Cortex of kidney (tissue), 1 donor: ENCODE measurements around the gene ELOVL3.
"Not testable (repeated sequence)": the region's sequence is repeated elsewhere in the genome, so short reads cannot be mapped to it uniquely, and the experiment has no call there.

ENCODE experiments used
- DNase-seq: peaks from one replicate; lab custom pipeline; 2025; lab: John Stamatoyannopoulos, UW

The ELOVL3 gene, protein sequence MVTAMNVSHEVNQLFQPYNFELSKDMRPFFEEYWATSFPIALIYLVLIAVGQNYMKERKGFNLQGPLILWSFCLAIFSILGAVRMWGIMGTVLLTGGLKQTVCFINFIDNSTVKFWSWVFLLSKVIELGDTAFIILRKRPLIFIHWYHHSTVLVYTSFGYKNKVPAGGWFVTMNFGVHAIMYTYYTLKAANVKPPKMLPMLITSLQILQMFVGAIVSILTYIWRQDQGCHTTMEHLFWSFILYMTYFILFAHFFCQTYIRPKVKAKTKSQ

DNA sequence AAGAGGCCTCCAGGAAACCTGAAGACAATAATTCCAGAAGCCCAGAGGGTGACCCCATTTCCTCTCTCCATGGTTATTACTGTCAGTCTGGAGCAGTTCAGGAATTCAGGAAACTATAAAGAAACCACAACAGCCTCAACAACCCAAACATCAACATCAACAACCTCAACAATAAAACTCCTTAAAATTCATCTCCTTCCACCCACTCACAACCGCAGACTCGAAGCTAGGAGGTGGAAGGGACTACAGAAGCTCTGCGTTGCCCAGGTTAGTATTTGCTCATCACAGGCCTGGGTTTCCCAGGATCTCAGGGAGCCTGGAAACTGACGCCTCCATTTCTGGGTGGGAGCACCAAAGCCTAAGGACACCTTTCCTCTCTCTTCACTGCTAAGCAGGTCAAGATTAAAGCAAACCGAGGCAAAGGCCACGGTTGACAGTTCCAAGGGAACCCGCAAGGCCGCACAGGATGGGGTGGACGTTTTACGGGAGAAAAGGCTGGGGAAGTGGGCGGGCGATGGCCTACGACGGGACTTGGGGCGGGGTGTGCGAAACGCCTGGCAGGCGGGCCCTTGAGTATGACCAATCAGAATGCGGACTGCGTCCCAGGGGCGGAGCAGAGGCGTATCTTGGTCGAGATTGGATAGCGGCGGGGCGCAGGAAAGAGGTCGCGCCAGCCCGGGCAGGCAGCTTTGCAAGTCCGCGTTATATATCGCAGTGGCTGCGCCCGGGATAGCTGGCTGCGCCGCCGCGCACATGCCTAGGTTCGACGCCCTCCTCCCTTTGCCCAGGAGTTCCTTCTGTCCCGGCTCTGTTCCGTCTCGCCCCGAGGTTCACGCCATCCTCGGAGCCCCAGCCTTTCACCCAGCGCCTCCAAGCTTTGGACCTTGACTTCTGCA, at the start of gene ELOVL3:
ELOVL3 (plus strand) TSS at position 654 of the 896 bp plus-strand sequence. CDS start 250 bp downstream, outside the sequence.
- DNase-seq: peak; percentile 35

DNA sequence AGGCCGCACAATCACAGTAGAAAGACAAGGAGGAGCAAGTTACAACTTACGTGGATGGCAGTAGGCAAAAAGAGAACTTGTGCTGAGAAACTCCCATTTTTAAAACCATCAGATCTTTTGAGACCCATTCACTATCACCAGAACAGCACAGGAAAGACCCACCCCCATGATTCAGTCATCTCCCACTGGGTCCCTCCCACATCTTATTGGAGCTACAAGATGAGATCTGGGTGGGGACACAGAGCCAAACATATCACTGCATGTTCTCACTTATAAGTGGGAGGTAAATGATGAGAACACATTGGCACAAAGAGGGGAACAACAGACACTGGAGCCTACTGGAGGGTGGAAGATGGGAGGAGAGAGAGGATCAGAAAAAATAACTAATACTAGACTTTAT, 41.5 kb upstream of the ELOVL3 start:
- no peak for DNase-seq

DNA sequence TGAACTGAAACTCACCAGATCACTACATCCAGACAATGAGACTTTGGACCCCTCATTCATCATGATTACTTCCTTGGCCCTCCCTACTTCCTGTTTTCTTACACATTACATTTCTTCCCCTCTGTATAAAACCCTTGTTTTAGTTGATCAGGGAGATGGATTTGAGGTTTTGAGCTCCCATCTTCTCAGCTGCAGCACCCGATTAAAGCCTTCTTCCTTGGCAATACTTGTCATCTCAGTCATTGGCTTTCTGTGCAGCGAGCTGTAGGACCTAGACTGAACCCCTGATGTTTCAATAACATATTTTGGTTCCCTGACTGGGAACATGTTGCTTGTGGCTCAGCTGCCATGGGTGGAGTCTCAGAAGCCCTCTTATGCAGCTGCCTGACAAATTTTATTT, 40.8 kb upstream of the ELOVL3 start:
- no peak for DNase-seq

DNA sequence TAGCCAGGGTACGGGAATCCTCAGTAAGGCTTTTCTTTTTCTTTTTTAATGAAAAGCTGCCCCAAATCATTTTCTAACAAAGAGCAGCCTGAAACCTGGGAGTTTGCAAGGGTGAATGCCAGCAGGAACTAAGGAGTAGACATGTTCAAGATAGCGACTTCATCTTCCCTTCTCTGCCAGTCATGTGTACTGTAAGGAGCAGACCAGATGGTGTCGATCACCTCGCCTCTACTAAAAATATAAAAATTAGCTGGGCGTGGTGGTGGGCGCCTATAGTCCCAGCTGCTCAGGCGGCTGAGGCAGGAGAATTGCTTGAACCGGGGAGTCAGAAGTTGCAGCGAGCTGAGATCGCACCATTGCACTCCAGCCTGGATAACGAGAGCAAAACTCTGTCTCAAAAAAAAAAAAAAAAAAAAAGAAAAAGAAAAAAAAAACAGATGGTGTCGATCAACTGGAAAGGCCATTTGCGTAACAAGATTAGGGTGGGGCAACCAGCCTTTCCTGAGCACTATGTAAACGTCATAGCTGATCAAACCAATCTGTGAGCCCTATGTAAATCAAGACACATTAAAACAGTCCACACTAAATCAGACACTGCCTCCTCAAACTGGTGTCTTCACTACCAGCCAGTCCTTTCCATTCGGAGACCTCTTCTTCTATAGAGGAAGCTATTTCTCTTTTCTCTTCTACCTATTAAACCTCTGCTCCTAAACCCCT, 40.1 kb upstream of the ELOVL3 start:
- no peak for DNase-seq

DNA sequence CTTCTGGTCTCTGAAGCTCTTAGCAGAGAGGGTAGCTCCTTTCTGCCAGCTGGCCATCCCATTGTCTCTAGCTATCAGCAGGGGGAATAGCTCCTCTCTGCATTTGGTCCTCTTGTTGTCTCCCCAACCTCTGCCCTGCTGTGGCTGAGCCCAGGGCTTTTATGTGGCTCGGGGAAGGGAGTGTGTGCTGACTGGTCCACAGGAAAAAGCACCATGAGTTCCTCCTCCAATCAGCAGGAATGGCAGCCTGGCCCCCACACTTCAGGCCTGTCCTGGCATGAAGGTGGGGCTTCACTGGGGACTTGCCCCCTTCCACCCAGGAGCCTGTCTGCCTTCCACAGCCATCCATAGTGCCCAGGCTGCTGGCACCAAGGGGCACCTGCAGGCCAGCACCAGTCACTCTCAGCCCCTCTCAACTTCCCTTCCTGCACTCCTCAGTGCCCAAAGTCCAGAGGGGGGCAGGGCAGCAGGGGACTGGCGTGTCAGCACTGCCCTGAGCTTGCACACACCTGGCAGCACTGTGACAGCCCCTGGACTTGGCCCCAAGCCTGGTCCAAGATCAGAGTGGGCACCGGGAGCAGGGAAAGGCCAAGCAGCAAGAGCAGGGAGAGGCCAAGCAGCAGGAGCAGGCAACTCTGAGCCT, 37.7 kb upstream of the ELOVL3 start:
- no peak for DNase-seq

DNA sequence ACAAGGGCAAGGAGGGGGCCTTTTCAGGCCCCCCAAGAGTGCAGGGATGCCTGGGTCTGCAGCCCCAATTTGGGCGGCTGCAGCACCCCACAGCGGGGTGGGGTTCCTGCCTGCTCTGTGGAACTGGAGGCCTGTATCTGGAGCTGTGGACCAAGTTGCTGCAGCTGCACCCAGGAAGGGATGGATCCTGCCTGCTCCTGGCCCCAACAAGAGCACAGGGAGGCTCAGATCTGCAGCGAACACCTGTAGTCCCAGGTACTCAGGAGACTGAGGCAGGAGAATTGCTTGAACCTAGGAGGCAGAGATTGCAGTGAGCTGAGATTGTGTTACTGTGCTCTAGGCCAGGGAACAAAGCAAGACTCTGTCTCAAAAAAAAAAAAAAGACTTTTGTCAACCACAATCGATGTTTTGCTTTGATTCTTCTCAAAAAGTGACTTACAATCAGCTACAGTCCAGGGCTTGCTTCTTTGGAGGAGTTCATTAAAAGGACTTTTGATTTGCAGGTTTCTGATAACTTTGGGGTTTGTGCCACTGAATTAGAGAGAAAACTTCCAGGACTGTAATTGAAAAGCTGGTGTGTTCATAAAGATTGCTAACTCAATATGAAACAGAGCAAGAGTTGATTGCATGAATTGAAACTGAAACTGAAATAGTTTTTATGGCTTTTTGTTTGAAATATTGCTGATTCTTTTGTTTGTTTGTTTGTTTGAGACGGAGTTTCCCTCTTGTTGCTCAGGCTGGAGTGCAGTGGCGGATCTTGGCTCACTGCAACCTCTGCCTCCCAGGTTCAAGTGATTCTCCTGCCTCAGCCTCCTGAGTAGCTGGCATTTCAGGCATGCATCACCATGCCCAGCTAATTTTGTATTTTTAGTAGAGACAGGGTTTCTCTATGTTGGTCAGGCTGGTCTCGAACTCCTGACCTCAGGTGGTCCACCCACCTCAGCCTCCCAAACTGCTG, 36.9 kb upstream of the ELOVL3 start:
- DNase-seq: not testable (repeated sequence)

DNA sequence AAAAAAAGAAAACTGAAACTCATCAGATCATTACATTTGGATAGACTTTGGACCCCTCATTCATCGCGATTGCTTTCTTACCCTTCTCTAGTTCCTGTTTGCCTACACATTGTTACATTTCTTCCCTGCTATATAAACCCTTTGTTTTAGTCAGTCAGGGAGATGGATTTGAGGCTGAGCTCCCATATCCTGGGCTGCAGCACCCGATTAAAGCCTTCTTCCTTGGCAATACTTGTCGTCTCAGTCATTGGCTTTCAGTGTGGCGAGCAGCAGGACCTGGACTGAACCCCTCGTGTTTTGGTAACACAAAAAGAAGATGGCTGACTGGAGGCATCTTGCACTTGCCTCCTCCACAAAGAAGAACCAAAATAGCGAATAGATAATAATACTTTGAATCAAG, 34.1 kb upstream of the ELOVL3 start:
- DNase-seq: no peak

DNA sequence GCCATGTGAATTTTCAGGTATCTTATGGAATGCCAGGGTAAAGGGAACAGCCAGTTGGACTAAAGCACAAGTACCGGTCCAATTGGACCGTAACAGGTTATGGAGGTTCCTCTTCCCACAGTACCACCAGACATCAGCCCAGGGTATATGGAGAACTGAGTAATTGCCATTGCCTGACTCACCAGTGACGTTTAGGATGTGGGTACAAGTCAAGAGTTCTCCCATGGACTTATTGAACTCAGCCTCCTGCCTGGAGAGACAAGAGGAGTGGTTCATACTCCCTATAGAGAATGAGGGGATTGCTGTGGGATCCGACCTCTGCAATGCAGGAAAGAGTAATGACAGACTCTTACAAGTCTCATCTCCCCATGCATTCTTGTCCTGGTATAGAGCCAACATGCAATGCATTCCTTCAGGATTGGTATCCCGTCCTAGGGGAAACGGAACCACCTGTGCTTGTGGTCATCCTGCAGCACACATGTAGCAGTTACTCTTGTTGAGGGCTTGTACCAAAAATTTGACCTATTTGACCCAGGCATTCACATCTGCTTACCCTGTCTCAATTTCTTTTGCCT, 30.7 kb upstream of the ELOVL3 start:
- DNase-seq: no peak

DNA sequence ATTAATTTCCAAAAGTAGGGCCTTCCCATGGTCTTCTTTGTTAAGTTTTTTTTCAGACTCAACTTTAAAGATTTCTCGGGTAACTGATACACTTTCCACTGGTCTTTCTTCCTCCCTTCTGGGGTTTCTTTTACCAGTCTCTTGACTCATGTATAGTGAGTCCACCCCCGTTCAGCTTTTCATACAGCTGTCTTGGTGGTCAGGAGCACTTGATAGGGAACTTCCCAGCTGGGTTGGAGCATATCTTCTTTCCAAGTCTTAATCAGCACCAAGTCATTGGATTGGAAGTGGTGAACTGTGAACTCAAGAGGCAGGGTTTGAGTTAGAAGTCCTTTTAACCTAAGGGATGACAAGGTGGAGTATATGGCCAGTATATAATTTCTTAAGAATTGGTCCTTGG, 29.2 kb upstream of the ELOVL3 start:
- DNase-seq: no peak

DNA sequence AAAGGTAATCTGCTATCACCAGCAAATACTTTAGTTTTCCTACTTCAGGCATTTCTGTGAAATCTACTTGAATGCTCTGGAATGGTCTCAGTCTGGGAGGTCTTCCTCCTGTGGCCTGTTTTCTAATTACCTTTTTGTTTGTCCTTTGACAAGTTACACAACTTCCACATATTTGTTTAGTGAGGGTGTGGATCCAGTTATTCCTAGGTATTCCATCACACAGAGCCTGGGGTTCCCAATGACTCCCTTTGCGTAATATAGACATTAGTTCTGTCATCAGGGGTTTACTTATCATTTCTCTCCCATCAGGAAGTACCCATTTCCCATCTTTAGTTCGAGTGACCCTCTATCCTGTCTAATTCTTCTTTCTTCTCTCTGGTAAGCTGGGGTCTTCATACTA, 28.1 kb upstream of the ELOVL3 start:
- DNase-seq: no peak

DNA sequence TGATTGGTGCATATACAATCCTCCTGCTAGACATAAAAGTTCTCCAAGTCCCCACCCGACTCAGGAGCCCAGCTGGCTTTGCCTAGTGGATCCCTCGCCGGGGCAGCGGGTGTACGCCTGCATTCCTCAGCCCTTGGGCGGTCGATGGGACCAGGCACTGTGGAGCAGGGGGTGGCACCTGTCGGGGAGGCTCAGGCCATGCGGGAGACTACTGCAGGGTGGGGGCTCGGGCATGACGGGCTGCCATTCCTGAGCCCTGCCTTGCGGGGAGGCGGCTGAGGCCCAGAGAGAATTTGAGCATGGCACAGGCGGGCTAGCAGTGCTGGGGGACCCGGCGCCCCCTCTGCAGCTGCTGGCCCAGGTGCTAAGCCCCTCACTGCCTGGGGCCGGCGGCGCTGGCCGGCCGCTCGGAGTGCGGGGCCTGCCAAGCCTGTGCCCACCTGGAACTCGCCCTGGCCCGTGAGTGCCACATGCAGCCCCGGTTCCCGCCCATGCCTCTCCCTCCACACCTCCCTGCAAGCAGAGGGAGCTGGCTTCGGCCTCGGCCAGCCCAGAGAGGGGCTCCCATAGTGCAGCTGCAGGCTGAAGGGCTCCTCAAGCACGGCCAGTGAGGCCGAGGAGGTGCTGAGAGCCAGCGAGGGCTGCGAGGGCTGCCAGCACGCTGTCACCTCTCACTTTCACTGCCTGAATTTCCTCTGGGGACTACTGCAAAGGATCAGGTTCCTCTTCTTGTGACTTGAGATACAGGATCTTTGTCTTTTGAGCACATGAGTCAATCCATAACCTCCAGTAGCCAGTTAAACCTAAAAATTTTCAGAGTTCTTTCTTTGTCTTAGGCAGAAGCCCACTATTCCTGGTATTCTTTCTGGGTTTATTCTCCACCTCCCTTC, 25.1 kb upstream of the ELOVL3 start:
- no peak for DNase-seq

DNA sequence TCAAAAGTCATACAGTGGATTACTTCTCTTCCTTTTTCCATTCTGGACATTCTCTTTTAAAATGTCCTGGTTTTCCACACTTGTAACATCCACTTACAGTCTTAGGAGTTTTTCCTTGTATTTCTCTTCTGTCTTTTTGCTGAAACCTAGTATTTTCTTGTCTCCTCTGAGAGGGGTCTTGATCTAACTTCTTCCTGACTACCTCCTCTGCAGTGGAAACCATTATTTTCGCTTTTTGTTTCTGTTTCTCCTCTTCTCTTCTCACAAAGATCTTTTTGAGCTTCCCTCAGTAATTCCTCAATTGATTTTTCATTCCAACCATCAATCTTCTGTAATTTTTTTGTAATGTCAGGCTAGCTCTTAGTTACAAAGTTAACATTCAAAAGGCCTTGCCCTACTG, 23.7 kb upstream of the ELOVL3 start:
- no peak for DNase-seq

DNA sequence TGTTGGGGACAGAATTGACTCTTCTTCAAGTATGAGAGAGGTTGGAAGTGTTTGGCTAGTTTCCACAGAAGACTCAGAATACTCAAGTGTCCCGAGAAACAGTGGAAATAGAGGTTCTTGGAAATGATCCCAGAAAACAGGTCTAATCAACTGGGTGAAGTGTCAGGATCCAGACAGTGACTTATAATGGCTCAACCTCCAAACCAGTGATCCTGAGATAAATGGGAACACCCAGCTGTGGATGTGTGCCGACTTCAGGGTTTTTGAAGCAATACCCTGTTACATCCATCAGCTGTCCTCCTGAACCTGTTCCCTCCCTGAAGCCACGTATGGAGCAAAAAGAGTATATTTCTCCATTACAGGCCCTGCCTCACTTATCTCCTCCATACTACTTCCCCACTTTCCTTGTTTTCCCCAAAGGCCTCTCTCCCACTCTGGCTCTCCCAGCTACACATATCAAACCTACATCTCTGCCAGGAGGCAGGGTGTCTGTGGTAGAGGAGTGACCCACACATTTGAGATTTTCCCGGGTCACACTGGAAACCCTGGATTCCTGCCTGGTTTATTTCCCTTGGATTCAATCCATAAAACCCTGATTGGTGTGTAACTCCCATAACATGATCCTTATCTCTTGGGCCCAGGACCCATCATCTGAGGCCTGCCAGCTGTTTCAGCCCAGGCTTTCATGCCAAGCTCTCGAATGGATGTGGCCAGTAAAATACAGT, 17.6 kb upstream of the ELOVL3 start:
- no peak for DNase-seq

DNA sequence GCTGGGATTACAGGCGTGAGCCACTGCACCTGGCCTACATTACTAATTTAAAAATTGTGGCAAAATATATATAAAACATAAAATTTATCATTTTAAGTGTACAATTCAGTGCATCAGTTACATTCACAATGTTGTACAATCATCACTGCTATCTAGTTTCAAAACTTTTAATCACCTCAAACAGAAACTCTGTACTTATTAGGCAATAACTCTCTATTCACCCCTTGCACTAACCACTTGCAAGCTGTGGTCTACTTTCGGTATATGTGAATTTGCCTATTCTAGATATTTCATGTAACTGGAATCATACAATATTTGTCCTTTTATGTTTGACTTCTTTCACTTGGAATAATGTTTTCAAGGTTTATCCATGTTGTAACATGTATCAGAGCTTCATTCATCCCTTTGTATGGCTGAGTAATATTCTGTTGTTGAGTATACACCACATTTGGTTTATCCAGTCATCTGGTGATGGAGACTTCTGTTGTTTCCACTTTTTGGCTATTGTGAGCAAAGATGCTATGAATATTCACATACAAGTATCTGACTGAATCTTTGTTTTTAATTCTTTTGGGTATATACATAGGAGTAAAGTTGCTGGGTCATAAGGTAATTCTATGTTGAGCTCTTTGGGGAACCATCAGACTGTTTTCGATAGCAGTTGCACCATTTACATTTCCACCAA, 14.3 kb upstream of the ELOVL3 start:
- DNase-seq: no peak

DNA sequence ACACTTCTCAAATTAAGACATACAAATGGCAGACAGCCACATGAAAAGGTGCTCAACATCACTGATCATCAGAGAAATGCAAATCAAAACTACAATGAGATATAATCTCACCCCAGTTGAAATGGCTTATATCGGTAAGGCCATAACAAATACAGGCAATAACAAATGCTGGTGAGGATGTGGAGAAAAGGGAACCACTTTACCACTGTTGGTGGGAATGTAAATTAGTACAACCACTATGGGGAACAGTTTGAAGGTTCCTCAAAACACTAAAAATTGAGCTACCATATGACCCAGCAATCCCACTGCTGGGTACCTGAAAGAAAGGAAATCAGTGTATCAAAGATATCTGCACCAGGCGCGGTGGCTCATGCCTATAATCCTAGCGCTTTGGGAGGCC, 12.5 kb upstream of the ELOVL3 start:
- not testable (repeated sequence) for DNase-seq

DNA sequence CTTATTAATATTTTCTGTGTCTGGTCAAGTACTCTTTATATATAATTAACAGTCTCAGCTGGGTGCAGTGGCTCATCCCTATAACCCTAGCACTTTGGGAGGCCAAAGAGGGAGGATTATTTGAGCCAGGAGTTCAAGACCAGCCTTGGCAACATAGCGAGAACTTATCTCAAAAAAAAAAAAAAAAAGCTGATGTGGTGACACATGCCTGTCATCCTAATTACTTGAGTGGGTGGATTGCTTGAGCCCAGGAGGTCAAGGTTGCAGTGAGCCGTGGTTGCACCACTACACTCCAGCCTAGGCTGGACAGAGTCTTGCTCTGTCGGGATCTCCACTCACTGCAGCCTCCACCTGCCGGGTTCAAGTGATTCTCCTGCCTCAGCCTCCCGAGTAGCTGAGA, 6.7 kb upstream of the ELOVL3 start:
- DNase-seq: no peak

DNA sequence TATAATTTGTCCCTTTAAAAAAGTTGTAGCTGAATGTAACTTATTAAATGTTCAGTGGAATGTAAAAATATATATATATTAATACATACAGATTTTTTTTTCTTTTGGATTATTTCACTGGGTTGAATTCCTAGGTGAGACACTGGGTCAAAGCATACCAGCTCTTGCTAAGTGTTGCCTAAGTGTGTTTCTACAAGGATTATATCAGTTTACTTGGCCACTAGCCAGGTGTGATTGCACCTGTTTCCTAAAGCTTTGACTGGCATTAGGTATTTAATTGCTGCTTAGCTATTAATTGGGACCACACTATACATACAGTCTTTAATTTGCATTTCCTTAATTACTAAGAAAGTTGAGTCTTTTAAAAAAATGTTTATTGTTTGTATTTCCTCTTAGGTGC, 5.5 kb upstream of the ELOVL3 start:
- no peak for DNase-seq

DNA sequence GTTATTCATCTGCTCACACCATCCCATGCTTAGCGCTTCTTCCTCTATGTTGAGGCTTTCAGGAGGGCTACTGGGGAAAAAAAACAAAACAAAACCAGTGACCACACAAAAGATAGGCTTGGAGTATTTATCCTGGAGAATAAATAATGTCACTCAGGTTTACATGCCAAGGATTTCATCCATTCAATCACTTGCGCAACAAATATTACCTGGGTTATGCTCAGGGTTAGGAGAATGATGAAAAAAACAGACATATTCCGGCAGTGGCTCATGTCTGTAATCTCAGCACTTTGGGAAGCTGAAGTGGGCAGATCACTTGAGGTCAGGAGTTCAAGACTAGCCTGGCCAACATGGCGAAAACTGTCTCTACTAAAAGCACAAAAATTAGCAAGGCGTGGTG, 3.3 kb upstream of the ELOVL3 start:
- DNase-seq: no peak

DNA sequence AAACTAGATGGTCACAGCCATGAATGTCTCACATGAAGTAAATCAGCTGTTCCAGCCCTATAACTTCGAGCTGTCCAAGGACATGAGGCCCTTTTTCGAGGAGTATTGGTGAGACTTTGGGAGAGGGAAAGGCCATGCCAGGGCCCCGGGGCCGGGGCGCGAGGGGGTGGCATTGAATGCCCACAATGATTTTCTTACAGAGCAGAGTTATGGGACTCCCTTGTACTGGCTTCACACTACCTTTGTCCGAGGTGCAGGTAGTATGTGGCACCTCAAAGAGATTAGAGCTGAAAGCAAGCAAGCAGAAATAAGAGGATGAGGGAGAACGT, 407 bp downstream of the ELOVL3 start:
- no peak for DNase-seq
